Calu3 (cell line): Measurements from ENCODE around the gene CACUL1. TPM values are rescaled to one million over a fixed set of nuclear protein-coding genes. Genes with fewer than 3 reads are reported as not detected.

Experiments
- BruUV-seq: library from RNA; stranded (reverse); fragments of 400-500 nt; replicated peaks from 2 replicates; lab custom pipeline; 2021; lab: Mats Ljungman, UMichigan
- CTCF ChIA-PET: fragments of 300-600 bp; sonication (Branson Sonifier 250); formaldehyde crosslinking; loops from one replicate; lab custom pipeline; 2022; ENCODE audit warnings: antibody characterized with exemption; lab: Charles Lee
- DNase-seq: peaks from one replicate; pipeline ENCODE4 v3.0.0; 2022
- H3K27ac Mint-ChIP-seq: one replicate; pipeline ENCODE4 v1.8.0; 2022; ENCODE audit warnings: mixed read lengths; ENCODE audit not compliant: unreplicated experiment
- H3K27me3 Mint-ChIP-seq: one replicate; pipeline ENCODE4 v1.8.0; 2022; ENCODE audit warnings: mixed read lengths; ENCODE audit not compliant: unreplicated experiment
- H3K36me3 Mint-ChIP-seq: one replicate; pipeline ENCODE4 v1.8.0; 2022; ENCODE audit warnings: mild to moderate bottlenecking, moderate library complexity, mixed read lengths; ENCODE audit not compliant: insufficient read depth, unreplicated experiment
- H3K4me1 Mint-ChIP-seq: one replicate; pipeline ENCODE4 v1.8.0; 2022; ENCODE audit warnings: mild to moderate bottlenecking, low read depth, mixed read lengths; ENCODE audit not compliant: unreplicated experiment
- H3K4me3 Mint-ChIP-seq: one replicate; pipeline ENCODE4 v1.8.0; 2022; ENCODE audit warnings: mild to moderate bottlenecking, low read depth, moderate library complexity, mixed read lengths; ENCODE audit not compliant: unreplicated experiment
- H3K9me3 Mint-ChIP-seq: one replicate; pipeline ENCODE4 v1.8.0; 2022; ENCODE audit warnings: low read depth, mixed read lengths; ENCODE audit not compliant: unreplicated experiment
- intact Hi-C: fragments of 100-400 bp; cut with micrococcal nuclease; formaldehyde crosslinking; loops from one replicate; pipeline ENCODE4 v1.10.0; 2022; ENCODE audit not compliant: unreplicated experiment
- total RNA-seq: library from RNA; stranded (reverse); gene quantifications from 2 replicates; pipeline ENCODE4 v1.2.3, GENCODE V29; 2022
- TF ChIP-seq, protein P1 (sequence below): fragments of 200-600 bp; IDR thresholded peaks from one replicate; pipeline ENCODE4 v1.8.0; 2022; ENCODE audit warnings: antibody characterized with exemption; ENCODE audit not compliant: unreplicated experiment

Gene CACUL1
- total RNA-seq, 1 experiment from 2014 or later = 44.6 TPM

GRCh38 chr10:118668228-118668952 lies 86.4 kb downstream of the CACUL1 start:
- Mint-ChIP-seq H3K27me3 (peaks cover 14% of the 10 kb centered on the region), H3K4me1 (no peaks in the 10 kb centered on the region), H3K27ac (no peak overlapping the region), H3K36me3 (peaks cover under 1% of the 10 kb centered on the region), H3K4me3 (no peak overlapping the region), H3K9me3 (no peaks in the 10 kb centered on the region)
- TF ChIP-seq, protein P1, sequence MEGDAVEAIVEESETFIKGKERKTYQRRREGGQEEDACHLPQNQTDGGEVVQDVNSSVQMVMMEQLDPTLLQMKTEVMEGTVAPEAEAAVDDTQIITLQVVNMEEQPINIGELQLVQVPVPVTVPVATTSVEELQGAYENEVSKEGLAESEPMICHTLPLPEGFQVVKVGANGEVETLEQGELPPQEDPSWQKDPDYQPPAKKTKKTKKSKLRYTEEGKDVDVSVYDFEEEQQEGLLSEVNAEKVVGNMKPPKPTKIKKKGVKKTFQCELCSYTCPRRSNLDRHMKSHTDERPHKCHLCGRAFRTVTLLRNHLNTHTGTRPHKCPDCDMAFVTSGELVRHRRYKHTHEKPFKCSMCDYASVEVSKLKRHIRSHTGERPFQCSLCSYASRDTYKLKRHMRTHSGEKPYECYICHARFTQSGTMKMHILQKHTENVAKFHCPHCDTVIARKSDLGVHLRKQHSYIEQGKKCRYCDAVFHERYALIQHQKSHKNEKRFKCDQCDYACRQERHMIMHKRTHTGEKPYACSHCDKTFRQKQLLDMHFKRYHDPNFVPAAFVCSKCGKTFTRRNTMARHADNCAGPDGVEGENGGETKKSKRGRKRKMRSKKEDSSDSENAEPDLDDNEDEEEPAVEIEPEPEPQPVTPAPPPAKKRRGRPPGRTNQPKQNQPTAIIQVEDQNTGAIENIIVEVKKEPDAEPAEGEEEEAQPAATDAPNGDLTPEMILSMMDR = no peak
- intact Hi-C loops = no loop called here
- BruUV-seq = no TSS peak
- CTCF ChIA-PET = no interaction called here
- DNase-seq = no peak

GRCh38 chr10:118667732-118668131 lies 87.0 kb downstream of the CACUL1 start:
- H3K4me1 Mint-ChIP-seq = no peaks in the 10 kb centered on the region
- H3K27me3 Mint-ChIP-seq = peaks cover 21% of the 10 kb centered on the region
- no peaks in the 10 kb centered on the region for H3K9me3 Mint-ChIP-seq
- TF ChIP-seq, protein P1 = no peak
- H3K4me3 Mint-ChIP-seq = no peak overlapping the region
- H3K36me3 Mint-ChIP-seq = no peaks in the 10 kb centered on the region
- H3K27ac Mint-ChIP-seq = no peak overlapping the region
- no TSS peak for BruUV-seq
- intact Hi-C loops = no loop called here
- DNase-seq = no peak
- CTCF ChIA-PET = no interaction called here

DNA sequence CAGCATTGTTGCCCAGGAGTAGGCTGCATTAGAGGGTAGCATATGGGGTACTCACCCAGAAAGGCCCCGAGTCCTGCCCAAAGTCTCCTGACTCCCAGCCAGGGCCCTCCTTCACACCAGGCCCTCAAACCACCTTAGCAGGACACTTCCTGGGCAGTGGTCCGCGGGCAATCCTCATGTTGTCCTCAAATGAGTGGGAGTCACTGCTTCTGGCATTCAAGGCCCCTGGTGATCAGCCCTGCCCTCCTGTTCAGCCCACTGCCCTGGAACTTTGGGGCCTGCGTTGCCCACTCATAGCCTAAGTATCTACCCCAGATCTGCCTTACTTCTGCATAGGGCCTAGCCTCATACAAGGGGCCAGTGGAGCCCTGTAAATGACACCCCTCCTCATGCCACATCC lies 88.4 kb downstream of the CACUL1 start:
- peaks cover 31% of the 10 kb centered on the region for H3K27me3 Mint-ChIP-seq
- H3K36me3 Mint-ChIP-seq = no peaks in the 10 kb centered on the region
- DNase-seq = no peak
- intact Hi-C loops = no loop called here
- TF ChIP-seq, protein P1 = no peak
- no peak overlapping the region for H3K27ac Mint-ChIP-seq
- H3K9me3 Mint-ChIP-seq = no peaks in the 10 kb centered on the region
- BruUV-seq = no TSS peak
- no peak overlapping the region for H3K4me3 Mint-ChIP-seq
- CTCF ChIA-PET = no interaction called here
- no peaks in the 10 kb centered on the region for H3K4me1 Mint-ChIP-seq

DNA sequence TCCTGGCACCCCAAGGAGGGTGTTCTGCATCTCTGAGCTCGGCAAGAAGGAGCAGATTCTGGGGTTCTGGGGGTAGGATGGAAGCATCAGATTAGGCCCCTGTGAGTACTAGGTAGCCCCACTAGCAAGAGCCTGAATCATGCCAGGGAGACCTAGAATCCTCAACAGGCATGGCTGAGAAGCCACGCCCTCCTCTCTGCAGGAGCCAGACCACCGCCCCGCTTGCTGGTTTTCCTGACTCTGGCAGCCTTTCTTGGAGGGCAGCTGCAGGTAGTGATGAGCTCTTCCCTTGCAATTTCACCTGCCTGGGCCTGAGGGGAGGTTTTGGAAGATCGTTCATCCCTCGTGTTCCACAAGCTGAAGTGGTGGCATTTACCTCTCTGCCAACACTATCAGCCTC lies 90.4 kb downstream of the CACUL1 start:
- TF ChIP-seq, protein P1 = no peak
- H3K4me1 Mint-ChIP-seq = no peaks in the 10 kb centered on the region
- peaks cover 2% of the 10 kb centered on the region for H3K9me3 Mint-ChIP-seq
- no TSS peak for BruUV-seq
- H3K27me3 Mint-ChIP-seq = peaks cover 51% of the 10 kb centered on the region
- CTCF ChIA-PET = no interaction called here
- H3K27ac Mint-ChIP-seq = no peak overlapping the region
- intact Hi-C loops = no loop called here
- DNase-seq = no peak
- no peak overlapping the region for H3K4me3 Mint-ChIP-seq
- H3K36me3 Mint-ChIP-seq = no peaks in the 10 kb centered on the region
